ENCODE data around the gene UBE2R2. TPM values are rescaled to one million over a fixed set of nuclear protein-coding genes. Genes with fewer than 3 reads are reported as not detected.

Gene UBE2R2
- total RNA-seq, 1 experiment from 2014 or later: 52.1 TPM

GRCh38 chr9:33931326-33931725, 114.4 kb downstream of the UBE2R2 start:
- peaks cover 64 to 93% (median 82%) of the 10 kb centered on the region in 3 experiments; a peak in 6 of 7 replicates for H3K36me3 Mint-ChIP-seq (ENCODE audit: insufficient read depth in 1 of 3, low read depth in 3 of 3)
- Histone ChIP-seq H3K79me2 (ENCODE audit: insufficient read depth, low read length) (no peaks in the 10 kb centered on the region), H4K91ac (ENCODE audit: insufficient read length, low read depth, low read length) (no peak overlapping the region), H2AFZ (ENCODE audit: low read length) (no peak overlapping the region), H3K27me3 (ENCODE audit: insufficient read depth, low read length) (peaks cover 2% of the 10 kb centered on the region; the same call in 1 of the 2 replicates), H4K20me1 (ENCODE audit: control insufficient read depth, insufficient read depth, insufficient read length) (no peaks in the 10 kb centered on the region), H3K18ac (ENCODE audit: insufficient read length, low read depth, low read length) (no peak overlapping the region), H3K14ac (ENCODE audit: insufficient read depth, low read length) (no peak overlapping the region), H2BK12ac (ENCODE audit: insufficient read length, low read depth, low read length) (no peak overlapping the region), H3K79me1 (ENCODE audit: insufficient read depth, low read depth, low read length, poor library complexity, severe bottlenecking) (no peaks in the 10 kb centered on the region), H3K23me2 (ENCODE audit: insufficient read length, low read depth, low read length, poor library complexity, severe bottlenecking) (no peaks in the 10 kb centered on the region), H3K56ac (ENCODE audit: insufficient read length, low read depth, low read length) (no peak overlapping the region), H3K9ac (ENCODE audit: extremely low read depth, insufficient read length, low read length) (no peak overlapping the region), H3K4ac (ENCODE audit: low read depth, low read length) (no peak overlapping the region), H3K9me3 (ENCODE audit: control insufficient read depth, low read depth, low read length) (no peaks in the 10 kb centered on the region), H2BK120ac (ENCODE audit: low read depth, low read length, poor library complexity, severe bottlenecking) (no peak overlapping the region), H2BK5ac (ENCODE audit: insufficient read length, low read length) (peak overlapping the region; percentile 37), H4K5ac (ENCODE audit: insufficient read length, low read depth, low read length) (no peak overlapping the region), H2BK15ac (ENCODE audit: low read depth, low read length) (no peak overlapping the region), H3K23ac (ENCODE audit: insufficient read length, low read depth, low read length) (no peak overlapping the region), H3K4me1 (ENCODE audit: insufficient read depth, low read length) (peaks cover 2% of the 10 kb centered on the region; the same call in 1 of the 2 replicates), H4K8ac (replicated peaks; ENCODE audit: insufficient read length, low read depth, low read length) (no peak overlapping the region), H3K4me2 (ENCODE audit: insufficient read depth, insufficient read length, low read length) (no peak overlapping the region), H3T11ph (ENCODE audit: low read length) (no peak overlapping the region), H3K27ac (ENCODE audit: insufficient read length, low read depth, low read length) (no peak overlapping the region), H2AK5ac (ENCODE audit: insufficient read length, low read length) (no peak overlapping the region), H2BK20ac (ENCODE audit: low read depth, low read length, poor library complexity, severe bottlenecking) (no peak overlapping the region)
- no peaks in the 10 kb centered on the region; a peak in 1 of 5 replicates for H3K9me3 Mint-ChIP-seq
- H3K4me3 Mint-ChIP-seq: no peak overlapping the region
- no peak overlapping the region; a peak in 1 of 7 replicates for H3K27ac Mint-ChIP-seq
- TF ChIP-seq CTCF (conservative IDR thresholded peaks at IDR 0.05): no peak
- H3K4me1 Mint-ChIP-seq: peaks cover 17 to 21% of the 10 kb centered on the region in 2 experiments
- DNase-seq: no peak
- no CpG with 5 or more reads among the region's 3 CpGs for WGBS (ENCODE audit: extremely low coverage, insufficient read length, low lambda C conversion rate)
- H3K27me3 Mint-ChIP-seq (ENCODE audit: low read depth): no peaks in the 10 kb centered on the region
